Measurements from ENCODE around the gene MAP3K5.

- TF ChIP-seq, protein P1, sequence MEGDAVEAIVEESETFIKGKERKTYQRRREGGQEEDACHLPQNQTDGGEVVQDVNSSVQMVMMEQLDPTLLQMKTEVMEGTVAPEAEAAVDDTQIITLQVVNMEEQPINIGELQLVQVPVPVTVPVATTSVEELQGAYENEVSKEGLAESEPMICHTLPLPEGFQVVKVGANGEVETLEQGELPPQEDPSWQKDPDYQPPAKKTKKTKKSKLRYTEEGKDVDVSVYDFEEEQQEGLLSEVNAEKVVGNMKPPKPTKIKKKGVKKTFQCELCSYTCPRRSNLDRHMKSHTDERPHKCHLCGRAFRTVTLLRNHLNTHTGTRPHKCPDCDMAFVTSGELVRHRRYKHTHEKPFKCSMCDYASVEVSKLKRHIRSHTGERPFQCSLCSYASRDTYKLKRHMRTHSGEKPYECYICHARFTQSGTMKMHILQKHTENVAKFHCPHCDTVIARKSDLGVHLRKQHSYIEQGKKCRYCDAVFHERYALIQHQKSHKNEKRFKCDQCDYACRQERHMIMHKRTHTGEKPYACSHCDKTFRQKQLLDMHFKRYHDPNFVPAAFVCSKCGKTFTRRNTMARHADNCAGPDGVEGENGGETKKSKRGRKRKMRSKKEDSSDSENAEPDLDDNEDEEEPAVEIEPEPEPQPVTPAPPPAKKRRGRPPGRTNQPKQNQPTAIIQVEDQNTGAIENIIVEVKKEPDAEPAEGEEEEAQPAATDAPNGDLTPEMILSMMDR (IDR thresholded peaks at IDR 0.05) = no peak
- TF ChIP-seq EZH2phosphoT487 (IDR thresholded peaks at IDR 0.05) = no peak
These were observed 64.0 kb downstream of the MAP3K5 start for GRCh38 chr6:136728033-136728939.
